Measurements from ENCODE around the gene HCK. TPM values are rescaled to one million over a fixed set of nuclear protein-coding genes. Genes with fewer than 3 reads are reported as not detected.
A peak's percentile ranks its signal among the peaks of the same experiment; 100 is the strongest.

The HCK gene
- total and polyA plus RNA-seq, 5 experiments from 2014 or later, result 0.24 to 0.86 (median 0.53) TPM; not detected in 1

DNA sequence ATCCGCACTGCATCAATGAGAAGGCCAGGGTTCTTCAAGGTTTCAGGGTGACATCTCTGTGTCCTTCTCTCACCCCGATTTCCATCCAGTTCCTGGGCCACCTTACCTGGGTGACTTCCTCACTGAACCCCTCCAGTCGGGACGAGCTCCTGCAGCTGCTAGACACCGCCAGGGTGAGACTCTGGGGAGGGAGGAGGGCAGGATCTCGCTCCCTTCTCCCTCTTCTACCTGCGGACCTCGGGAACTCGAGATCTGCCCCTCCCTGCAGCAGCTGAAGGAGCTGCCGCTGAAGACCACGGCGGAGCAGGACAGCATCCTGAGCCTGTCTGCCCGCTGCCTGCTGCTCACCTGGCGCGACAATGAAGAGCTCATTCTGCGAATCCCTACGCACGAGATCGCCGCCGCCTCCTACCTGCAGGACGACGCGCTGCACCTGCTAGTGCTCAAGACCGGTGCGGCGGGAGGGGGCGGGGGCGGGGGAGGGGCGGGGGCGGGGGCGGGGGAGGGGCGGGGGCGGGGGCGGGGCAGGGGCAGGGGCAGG lies 34.3 kb upstream of the HCK start:
- DNase-seq (peak in 8 of 10 donors; percentile 13 to 51 (median 46)), ATAC-seq (peak; percentile 66 to 82)
- POLR2A ChIA-PET, result no interaction called here
- H3K36me3 Mint-ChIP-seq, result peaks cover 0 to 3% (median 0%) of the 10 kb centered on the region in 3 donors
- peak overlapping the region; percentile 64 to 94 (median 80) for H3K4me3 Mint-ChIP-seq
- peaks cover 0 to 2% (median 0%) of the 10 kb centered on the region in 9 donors for H3K9me3 Mint-ChIP-seq
- H3K27ac Mint-ChIP-seq, result peak overlapping the region in 1 of 10 donors; percentile 34
- peaks cover 37 to 81% (median 60%) of the 10 kb centered on the region in 5 donors for H3K27me3 Mint-ChIP-seq
- H3K4me1 Mint-ChIP-seq, result peaks cover 13 to 27% (median 22%) of the 10 kb centered on the region in 4 donors

- ATAC-seq (peak; percentile 56 to 71), DNase-seq (peak in 8 of 10 donors; percentile 9 to 49 (median 44))
- Mint-ChIP-seq H3K27ac (peak overlapping the region in 1 of 10 donors; percentile 59), H3K27me3 (peaks cover 42 to 88% (median 66%) of the 10 kb centered on the region in 5 donors), H3K9me3 (peaks cover 0 to 2% (median 0%) of the 10 kb centered on the region in 9 donors), H3K4me1 (peaks cover 13 to 27% (median 22%) of the 10 kb centered on the region in 4 donors), H3K4me3 (peak overlapping the region; percentile 71 to 94 (median 83)), H3K36me3 (peaks cover 0 to 3% (median 0%) of the 10 kb centered on the region in 3 donors)
- POLR2A ChIA-PET, result no interaction called here
These were observed 33.5 kb upstream of the HCK start for GRCh38 chr20:32018269-32019155.

- peaks cover 0 to 2% (median 0%) of the 10 kb centered on the region in 9 donors for H3K9me3 Mint-ChIP-seq
- peaks cover 42 to 93% (median 69%) of the 10 kb centered on the region in 5 donors for H3K27me3 Mint-ChIP-seq
- POLR2A ChIA-PET, result no interaction called here
- peak in 1 of 2 donors; percentile 15 for ATAC-seq
- no peak for DNase-seq
- no peak overlapping the region for H3K27ac Mint-ChIP-seq
- H3K36me3 Mint-ChIP-seq, result peaks cover 0 to 3% (median 0%) of the 10 kb centered on the region in 3 donors
- peaks cover 13 to 27% (median 22%) of the 10 kb centered on the region in 4 donors for H3K4me1 Mint-ChIP-seq
- H3K4me3 Mint-ChIP-seq, result peak overlapping the region; percentile 74 to 96 (median 86)
These were observed 32.9 kb upstream of the HCK start for GRCh38 chr20:32019156-32019510.

DNA sequence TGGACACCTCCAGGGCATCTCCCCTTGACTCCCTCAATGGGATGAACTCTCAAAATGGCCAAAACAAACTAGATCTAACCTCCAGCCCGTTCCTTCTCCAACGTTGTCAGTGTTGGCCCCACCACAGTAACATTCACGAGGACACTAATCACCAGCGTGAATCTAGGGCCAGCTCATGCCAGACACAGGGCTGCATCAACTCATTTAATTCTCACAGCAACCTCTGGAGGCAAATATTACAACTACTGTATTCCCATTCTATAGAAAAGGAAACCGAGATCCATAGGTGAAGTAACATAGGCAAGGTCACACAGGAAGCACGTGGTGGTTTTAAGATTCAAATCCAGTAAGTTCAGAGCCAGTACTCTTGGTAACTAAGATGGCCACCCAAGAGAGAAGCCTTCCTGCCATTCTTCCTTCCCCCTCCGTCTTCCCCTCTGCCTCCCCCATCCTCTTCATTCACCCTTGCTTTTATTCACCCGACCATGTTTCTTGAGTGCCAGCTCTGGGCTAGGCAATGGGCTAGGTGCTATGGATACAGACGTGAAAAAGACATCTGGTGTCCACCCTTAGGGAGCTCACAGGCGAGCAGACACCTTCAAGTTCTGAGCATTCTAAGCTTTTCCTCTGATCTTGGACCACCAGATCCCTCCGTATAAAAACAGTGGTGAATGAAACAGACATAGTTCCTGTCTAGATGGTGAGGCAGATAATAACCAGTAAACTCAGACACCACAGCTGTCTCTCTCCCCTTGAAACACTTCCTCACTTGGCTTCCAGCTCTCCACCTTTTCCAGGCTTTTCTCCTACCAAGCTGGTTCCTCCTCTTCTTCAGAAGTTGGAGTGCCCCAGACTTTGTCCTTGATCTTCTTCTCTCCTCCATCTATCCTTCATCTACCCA lies 32.2 kb upstream of the HCK start:
- H3K4me1 Mint-ChIP-seq, result peaks cover 13 to 27% (median 22%) of the 10 kb centered on the region in 4 donors
- H3K4me3 Mint-ChIP-seq, result peak overlapping the region; percentile 74 to 96 (median 86)
- H3K27ac Mint-ChIP-seq, result peak overlapping the region in 3 of 10 donors; percentile 4 to 57 (median 27)
- peaks cover 42 to 95% (median 71%) of the 10 kb centered on the region in 5 donors for H3K27me3 Mint-ChIP-seq
- DNase-seq (peak in 1 of 10 donors; percentile 10), ATAC-seq (peak in 1 of 2 donors; percentile 18)
- peaks cover 0 to 2% (median 0%) of the 10 kb centered on the region in 9 donors for H3K9me3 Mint-ChIP-seq
- peaks cover 0 to 3% (median 0%) of the 10 kb centered on the region in 3 donors for H3K36me3 Mint-ChIP-seq
- POLR2A ChIA-PET, result no interaction called here

GRCh38 chr20:32021091-32021490 lies 31.0 kb upstream of the HCK start:
- H3K4me1 Mint-ChIP-seq, result peaks cover 13 to 27% (median 22%) of the 10 kb centered on the region in 4 donors
- no peak overlapping the region for H3K27ac Mint-ChIP-seq

GRCh38 chr20:32024683-32025295 lies 27.3 kb upstream of the HCK start:
- POLR2A ChIA-PET, result no interaction called here
- H3K27me3 Mint-ChIP-seq, result peaks cover 23 to 87% (median 52%) of the 10 kb centered on the region in 5 donors
- ATAC-seq, result no peak
- peak overlapping the region in 1 of 10 donors; percentile 69 for H3K27ac Mint-ChIP-seq
- H3K4me1 Mint-ChIP-seq, result peaks cover 6 to 8% (median 7%) of the 10 kb centered on the region in 4 donors
- H3K9me3 Mint-ChIP-seq, result peaks cover 0 to 1% (median 0%) of the 10 kb centered on the region in 9 donors
- H3K36me3 Mint-ChIP-seq, result no peaks in the 10 kb centered on the region
- H3K4me3 Mint-ChIP-seq, result no peak overlapping the region
- DNase-seq, result no peak

More at GRCh38 chr20:32021091-32021490, 31.0 kb upstream of the HCK start:
- POLR2A ChIA-PET, result no interaction called here
- peaks cover 37 to 95% (median 65%) of the 10 kb centered on the region in 5 donors for H3K27me3 Mint-ChIP-seq
- DNase-seq (no peak), ATAC-seq (no peak)
- peaks cover 0 to 2% (median 0%) of the 10 kb centered on the region in 9 donors for H3K9me3 Mint-ChIP-seq
- peaks cover 0 to 3% (median 0%) of the 10 kb centered on the region in 3 donors for H3K36me3 Mint-ChIP-seq
- H3K4me3 Mint-ChIP-seq, result peak overlapping the region in 3 of 10 donors; percentile 1 to 34 (median 3)

DNA sequence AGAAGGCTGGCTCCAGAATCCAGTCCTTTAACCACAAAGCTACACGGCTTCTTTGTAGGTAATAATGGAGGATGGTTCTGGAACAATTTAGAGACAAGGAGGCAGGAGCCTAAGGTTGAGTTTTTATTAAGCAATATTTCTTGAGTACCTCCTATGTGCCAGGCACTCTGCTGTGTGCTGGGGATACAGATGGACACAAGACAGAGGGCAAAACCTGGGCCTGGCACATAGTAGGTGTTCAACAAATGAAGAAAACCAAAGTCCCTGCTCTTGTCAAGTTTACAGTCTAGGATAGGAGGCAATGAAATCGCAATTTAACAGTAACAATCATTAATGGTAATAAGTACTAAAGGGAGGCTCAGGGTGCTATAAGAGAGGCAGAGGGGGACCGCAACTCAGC lies 24.4 kb upstream of the HCK start:
- H3K27ac Mint-ChIP-seq, result no peak overlapping the region
- no peaks in the 10 kb centered on the region for H3K4me1 Mint-ChIP-seq
- H3K27me3 Mint-ChIP-seq, result peaks cover 9 to 76% (median 35%) of the 10 kb centered on the region in 5 donors
- H3K4me3 Mint-ChIP-seq, result no peak overlapping the region
- ATAC-seq (no peak), DNase-seq (no peak)
- no peaks in the 10 kb centered on the region for H3K36me3 Mint-ChIP-seq
- H3K9me3 Mint-ChIP-seq, result peaks cover 0 to under 1% (median 0%) of the 10 kb centered on the region in 9 donors
- POLR2A ChIA-PET, result no interaction called here

DNA sequence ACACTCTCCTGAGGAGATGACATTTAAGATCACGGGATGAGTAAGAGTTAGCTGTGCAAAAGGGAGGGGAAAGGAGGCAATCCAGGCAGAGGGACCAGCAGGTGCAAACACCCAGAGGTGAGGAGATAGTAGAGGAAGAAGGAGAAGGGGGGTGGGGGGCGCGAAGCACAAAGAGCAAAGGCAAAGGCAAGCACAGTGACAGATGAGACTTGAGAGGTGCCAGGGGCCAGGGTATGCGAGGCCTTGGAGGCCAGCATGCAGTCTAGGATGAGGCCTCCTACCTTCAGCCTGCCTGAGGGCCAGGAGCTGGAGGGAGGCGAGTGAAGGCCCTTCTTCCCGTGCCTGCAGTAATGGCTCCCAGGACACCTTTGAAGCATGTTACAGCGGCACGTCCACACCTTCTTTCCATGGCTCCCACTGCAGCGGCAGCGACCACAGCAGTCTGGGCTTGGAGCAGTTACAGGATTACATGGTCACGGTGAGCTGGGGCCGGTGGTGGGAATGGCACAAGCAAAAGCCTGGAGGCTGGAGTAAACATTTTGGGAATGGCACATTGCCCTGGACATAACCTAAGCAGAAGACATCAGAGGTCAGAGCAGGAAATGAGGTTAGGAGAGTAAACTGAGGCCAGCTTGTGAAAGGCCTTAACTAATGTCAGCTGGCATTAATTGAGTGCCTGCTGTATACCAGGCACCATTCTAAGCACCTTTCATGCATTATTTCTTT lies 23.2 kb upstream of the HCK start:
- no peak for ATAC-seq
- H3K27ac Mint-ChIP-seq, result no peak overlapping the region
- no peak for DNase-seq
- POLR2A ChIA-PET, result no interaction called here
- peaks cover 4 to 76% (median 25%) of the 10 kb centered on the region in 5 donors for H3K27me3 Mint-ChIP-seq
- H3K4me3 Mint-ChIP-seq, result no peak overlapping the region
- no peaks in the 10 kb centered on the region for H3K4me1 Mint-ChIP-seq
- H3K9me3 Mint-ChIP-seq, result no peaks in the 10 kb centered on the region
- peaks cover 0 to 3% (median 0%) of the 10 kb centered on the region in 3 donors for H3K36me3 Mint-ChIP-seq

GRCh38 chr20:32029561-32029960 lies 22.5 kb upstream of the HCK start:
- H3K4me1 Mint-ChIP-seq, result no peaks in the 10 kb centered on the region
- no peak overlapping the region for H3K27ac Mint-ChIP-seq
- POLR2A ChIA-PET, result no interaction called here
- H3K27me3 Mint-ChIP-seq, result peaks cover 4 to 72% (median 24%) of the 10 kb centered on the region in 5 donors
- H3K36me3 Mint-ChIP-seq, result peaks cover 0 to 3% (median 0%) of the 10 kb centered on the region in 3 donors
- no peak for DNase-seq
- ATAC-seq, result no peak
- no peak overlapping the region for H3K4me3 Mint-ChIP-seq
- H3K9me3 Mint-ChIP-seq, result no peaks in the 10 kb centered on the region

GRCh38 chr20:32031007-32031958 lies 20.8 kb upstream of the HCK start:
- H3K27ac Mint-ChIP-seq, result peak overlapping the region in 2 of 10 donors; percentile 47 to 65
- peaks cover 0 to 8% (median 0%) of the 10 kb centered on the region in 4 donors for H3K4me1 Mint-ChIP-seq
- H3K27me3 Mint-ChIP-seq, result peaks cover 12 to 75% (median 31%) of the 10 kb centered on the region in 5 donors
- POLR2A ChIA-PET, result no interaction called here
- ATAC-seq (peak; percentile 69 to 77), DNase-seq (peak; percentile 15 to 74 (median 54))
- H3K36me3 Mint-ChIP-seq, result peaks cover 0 to 3% (median 0%) of the 10 kb centered on the region in 3 donors
- no peaks in the 10 kb centered on the region for H3K9me3 Mint-ChIP-seq
- peak overlapping the region in 8 of 10 donors; percentile 2 to 62 (median 42) for H3K4me3 Mint-ChIP-seq
